AG08396 (cell line): ENCODE data around the gene SAMD3.
"Not testable (repeated sequence)": the region's sequence is repeated elsewhere in the genome, so short reads cannot be mapped to it uniquely, and the experiment has no call there.

ENCODE experiments used
- DNase-seq: peaks from one replicate; pipeline ENCODE4 v3.0.0; 2012; ENCODE audit warnings: low spot score, mixed read lengths

The SAMD3 gene, protein sequence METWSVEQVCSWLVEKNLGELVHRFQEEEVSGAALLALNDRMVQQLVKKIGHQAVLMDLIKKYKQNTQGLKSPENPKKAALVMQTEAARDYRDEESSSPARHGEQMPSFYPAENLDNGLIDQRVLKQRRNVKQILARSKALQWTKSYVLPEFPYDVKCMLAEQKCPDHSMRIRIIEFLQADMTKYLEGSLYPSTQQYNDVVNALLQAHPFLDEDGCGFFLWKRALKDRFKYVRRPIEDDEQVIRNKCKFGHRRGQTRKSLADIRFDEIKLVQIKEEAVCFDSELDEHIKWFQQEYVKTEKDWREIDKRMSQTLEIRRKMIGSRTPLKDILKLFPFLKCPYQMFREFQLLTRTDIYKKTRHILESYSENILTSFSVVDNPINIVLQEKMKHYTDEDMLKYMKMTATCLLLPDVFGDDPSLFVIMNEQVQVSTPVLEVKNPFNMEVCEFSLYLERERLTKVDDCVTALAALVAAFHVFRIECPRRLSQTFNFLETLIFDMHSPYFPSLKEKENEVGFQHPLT

DNA sequence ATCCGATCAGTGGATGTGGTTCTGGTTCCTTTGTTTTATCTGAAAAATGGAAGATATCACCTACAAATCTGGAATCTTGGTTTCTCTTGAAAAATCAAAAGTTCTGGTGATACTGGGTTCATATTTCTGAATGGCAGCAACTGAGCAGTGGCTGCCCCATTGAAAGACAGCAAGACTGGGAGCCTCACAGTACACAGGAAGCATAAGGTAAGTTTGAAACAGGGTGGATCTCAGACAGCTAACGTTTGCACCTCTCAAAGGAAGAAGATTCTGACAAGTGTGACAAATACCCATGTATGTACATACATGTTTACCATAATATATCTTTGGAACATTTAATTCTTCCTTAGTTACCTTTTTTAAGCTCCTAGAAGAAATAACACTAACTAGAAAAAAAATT is at the start of gene SAMD3:
Gene SAMD3, minus strand, starts transcription at position 177 of the 400 bp plus-strand sequence. CDS start 7,678 bp downstream, outside the sequence.
- DNase-seq, result no peak

DNA sequence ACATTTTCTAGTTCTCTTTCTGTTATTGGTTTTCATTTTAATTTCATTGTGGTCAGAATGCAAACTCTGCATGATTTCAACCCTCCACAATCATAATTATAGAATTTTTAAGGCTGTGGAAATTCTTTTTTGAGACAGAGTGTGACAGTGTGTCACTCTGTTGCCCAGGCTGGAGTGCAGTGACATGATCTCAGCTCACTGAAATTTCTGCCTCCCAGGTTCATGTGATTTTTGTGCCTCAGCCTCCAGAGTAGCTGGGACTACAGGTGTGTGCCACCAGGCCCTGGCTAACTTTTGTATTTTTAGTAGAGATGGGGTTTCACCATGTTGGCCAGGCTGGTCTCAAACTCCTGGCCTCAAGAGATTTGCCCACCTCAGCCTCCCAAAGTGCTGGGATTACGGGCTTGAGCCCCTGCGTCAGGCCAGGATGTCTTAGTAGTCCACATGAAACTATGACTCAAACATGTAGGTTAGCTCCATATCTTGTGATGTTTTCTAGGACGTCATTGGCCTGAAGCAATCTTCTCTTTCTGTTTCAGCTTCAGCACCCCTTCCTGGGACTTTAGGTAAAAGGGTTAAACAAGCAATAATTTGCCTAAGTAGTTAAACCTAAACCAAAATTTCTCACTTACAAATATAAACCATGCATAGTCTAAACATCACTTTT is 47.4 kb upstream of the SAMD3 start:
- no peak for DNase-seq

DNA sequence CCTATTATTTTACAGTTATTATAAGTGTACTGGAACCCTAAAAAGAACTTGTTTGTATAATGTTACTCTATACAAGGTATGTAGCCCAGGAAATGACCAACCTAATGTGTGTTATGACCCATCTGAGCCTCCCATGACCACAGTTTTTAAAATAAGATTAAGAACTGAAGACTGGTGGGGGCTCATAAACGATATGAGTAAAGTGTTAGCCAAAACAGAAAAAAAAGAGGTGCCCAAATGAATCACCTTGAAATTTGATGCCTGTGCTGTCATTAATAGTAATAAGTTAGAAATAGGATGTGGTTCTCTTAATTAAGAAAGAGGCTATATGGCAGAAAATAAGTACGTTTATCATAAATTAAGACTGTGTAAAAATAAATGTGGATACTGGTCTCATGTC is 42.8 kb upstream of the SAMD3 start:
- not testable (repeated sequence) for DNase-seq

GRCh38 chr6:130262008-130262407 is 39.3 kb upstream of the SAMD3 start:
- no peak for DNase-seq

DNA sequence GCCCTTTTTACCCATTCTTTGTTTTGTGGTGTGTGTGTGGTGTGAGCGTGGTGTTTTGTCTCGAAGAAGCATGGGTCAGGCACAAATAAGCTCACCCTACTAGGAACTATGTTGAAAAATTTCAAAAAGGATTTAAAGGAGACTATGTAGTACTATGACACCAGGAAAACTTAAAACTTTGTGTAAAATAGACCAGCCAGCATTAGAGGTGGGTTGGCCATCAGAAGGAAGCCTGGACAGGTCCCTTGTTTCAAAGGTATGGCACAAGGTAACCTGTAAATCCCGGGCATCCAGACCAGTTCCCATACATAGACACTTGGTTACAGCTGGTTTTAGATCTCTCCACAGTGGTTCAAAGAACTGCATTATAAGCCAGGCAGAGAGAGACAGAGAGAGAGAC is 38.8 kb upstream of the SAMD3 start:
- not testable (repeated sequence) for DNase-seq

- not testable (repeated sequence) for DNase-seq
These were observed 38.0 kb upstream of the SAMD3 start for GRCh38 chr6:130260614-130261241.

GRCh38 chr6:130260050-130260462 is 37.3 kb upstream of the SAMD3 start:
- not testable (repeated sequence) for DNase-seq

- no peak for DNase-seq
These were observed 36.8 kb upstream of the SAMD3 start for GRCh38 chr6:130259557-130259956.

DNA sequence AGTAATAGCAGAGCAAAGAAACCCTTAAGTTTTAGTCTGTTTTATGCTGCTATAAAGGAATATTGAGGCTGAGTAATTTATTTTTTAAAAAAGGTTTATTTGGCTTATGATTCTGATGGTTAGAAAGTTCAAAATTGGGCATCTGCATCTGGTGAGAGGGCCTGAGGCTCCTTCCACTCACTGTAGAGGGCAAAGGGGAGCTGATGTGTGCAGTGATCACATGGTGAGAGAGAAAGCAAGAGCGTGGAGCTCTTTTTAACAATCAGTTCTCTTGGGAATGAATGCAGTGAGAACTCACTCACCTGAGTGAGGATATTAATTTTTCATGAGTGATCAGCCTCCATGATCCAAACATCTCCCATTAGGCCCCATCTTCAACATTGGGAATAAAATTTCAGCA is 36.4 kb upstream of the SAMD3 start:
- no peak for DNase-seq

DNA sequence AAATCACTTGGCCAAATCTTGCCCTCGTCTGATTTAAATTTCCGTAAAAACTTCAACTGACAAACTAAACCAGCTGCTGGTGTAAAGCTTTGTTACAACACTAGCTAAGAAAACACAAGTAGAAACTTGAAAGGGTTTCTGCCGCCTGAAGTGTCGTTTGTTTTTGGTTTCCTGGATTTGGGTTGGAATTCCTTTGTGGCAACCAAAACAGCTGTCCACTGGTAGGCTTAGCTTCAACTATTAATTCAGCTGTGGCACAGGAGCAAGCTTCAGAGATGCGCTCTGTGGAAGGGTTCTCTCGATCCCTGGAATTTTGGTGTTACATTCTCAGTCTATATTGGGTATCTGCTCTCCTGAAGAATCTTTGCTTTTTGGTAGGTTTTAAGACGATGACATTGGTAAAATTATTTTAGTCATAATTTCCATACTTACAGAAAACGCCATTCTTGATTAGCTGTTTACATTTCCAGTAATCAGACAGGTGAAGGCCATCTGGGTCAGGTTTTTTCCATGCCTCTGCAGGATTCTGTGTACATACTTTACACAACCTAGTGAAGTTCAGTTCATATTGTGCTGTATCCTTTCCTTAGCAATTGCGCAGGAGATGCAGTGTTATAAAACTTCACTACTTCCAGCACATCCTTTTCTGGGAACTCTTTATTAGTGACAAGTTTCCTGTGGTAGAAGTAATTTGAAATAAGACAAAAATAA is 29.9 kb upstream of the SAMD3 start:
- DNase-seq, result no peak

DNA sequence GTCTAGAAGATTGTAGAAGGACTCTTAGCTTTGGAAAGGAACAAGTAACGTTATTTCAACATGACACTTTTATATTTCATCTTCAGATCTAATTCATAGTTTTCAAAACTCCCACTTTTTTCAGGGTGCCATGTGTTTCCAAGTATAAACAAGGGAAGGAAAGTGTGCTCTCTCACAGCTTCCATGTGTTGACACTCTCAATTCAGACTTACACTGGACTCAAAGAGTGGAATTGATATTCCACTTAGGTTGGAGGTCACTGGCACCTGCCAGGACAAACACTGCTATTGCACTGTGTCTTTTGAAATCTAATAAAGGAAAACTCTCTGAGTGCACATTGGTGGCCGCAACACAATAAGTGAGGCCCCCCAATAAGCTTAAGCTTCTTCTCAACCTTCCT is 22.5 kb upstream of the SAMD3 start:
- DNase-seq, result no peak

DNA sequence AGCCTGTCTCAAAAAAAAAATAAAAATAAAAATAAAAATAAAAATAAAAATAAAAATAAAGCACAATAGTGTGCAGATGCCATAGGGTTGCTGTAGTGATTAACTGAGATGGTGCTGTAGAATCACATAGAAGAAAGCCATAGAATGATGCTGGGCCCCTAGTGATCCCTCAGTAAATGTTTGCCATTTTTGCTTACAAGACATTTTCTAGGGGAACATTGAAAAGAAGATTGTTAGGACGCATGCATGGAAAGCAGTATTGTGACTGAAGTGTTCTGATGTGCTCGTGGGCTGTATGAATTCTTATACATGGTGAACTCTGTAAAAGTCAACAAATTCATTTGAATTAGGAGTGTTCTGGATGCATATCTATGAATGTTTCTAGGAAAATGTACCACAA is 22.0 kb upstream of the SAMD3 start:
- no peak for DNase-seq

DNA sequence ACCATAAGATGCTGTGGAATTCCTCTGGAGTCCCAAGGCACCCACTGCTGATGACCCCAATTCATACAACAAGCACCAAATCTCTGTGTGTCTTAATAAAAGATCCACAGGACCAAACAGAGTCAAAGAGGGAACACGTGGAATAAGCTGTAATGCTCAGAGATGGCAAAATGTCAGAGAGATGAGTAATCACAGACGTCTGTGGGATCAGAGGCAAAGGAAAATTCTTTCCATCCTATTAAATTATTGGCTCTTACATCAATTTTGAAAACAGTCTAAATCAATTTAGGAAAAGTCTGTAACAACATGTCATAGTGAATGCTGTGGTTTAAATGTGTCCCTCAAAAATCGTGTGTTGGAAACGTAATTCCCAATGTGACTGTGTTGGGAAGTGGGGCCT is 17.5 kb upstream of the SAMD3 start:
- DNase-seq, result peak; percentile 66

DNA sequence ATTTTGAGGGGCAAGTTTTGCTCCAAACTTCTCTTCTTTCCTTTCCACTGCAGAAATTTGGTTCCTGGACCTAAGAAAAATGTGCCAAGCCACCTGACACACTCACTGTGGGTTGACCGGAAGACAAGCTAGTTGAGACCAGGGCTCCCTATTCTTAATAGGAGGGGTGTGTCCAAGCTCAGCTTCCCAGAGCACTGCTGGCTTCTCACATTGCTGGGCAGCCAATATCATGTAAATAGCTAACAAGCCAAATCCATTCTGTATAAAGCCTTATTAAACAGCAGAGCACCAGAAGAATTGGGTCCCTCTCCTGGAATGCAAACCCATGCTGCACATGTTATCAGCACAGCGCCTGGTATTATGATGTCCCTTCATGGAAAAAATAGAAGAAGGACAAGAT is 17.0 kb upstream of the SAMD3 start:
- DNase-seq, result no peak

DNA sequence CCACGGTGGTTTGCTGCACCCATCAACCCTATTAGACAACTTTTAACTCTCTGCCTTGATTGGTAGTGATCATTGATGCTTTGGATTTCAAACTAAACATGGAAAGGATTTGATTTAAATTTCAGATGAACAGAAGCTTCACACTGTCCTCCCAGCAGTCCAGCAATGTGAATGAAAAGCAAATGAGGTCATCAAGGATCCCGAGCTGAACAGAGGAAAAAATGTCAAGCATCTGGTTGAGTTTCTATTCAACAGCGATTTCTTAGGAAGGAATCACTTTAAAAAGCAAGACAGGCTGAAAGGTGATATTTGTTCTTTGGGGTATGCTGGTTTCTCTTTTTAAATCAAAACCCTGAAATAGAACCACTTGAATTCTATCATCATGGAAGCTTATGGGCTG is 10.6 kb upstream of the SAMD3 start:
- peak; percentile 12 for DNase-seq

GRCh38 chr6:130230531-130230930 is 7.8 kb upstream of the SAMD3 start:
- not testable (repeated sequence) for DNase-seq

DNA sequence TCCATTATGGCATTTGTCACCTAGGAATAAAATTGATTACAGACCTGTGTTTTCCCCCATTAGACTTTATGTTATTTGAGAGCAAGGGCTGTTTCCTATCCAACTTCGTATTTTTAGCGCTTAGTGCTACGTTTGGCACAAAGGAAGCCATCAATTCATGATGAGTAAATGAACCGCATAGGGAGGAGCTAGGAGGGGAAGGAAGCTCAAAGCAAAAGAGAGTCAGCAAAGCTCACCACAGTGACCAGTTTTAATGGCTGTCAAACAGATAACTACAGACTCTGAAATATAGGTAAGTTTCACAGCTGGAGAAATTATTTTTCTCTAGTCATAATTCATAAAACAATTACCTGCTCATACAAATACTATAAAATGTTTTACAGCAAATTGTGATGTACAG is 6.9 kb upstream of the SAMD3 start:
- DNase-seq, result no peak

- DNase-seq, result no peak
These were observed 757 bp upstream of the SAMD3 start for GRCh38 chr6:130223508-130223907.

DNA sequence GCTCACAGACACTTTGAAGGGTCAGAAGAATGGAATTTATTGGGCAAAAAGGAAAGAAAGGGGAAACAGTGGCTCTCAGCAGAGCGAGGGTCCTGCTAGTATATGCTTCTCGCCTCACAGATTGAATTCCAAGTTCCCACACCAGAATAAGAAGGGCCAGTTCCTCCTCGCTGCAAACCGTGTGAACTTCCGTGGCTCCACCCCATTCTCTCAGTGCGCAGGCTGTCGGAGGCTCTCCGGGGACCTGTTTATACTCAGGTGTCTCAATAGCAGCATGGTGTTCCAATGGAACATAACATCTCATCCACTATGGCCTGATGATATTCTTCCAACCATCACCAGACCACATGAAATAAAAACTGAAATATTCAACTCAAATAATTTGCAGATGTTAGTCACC is 4.6 kb downstream of the SAMD3 start:
- DNase-seq, result no peak

- DNase-seq, result no peak
These were observed 6.1 kb downstream of the SAMD3 start for GRCh38 chr6:130216620-130217019.

DNA sequence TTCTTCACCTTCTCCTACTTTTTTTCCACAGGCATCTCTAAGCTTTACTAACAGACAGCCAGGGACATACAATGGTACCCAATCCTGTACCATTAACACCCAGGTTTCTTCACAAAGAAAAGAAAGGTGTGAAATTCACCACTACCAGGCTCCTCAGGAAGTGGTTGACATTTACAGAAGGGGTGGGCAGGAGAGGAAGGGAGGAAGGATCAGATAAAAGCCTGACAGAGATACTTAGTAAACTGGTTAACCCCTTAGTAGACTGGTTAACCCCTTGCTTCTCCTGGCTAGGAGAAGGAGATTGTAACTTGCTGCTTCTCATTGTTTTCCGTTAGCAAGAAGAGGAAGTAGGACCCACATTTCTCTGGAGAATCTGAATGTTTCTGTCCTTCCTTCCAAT is 7.2 kb downstream of the SAMD3 start:
- no peak for DNase-seq

DNA sequence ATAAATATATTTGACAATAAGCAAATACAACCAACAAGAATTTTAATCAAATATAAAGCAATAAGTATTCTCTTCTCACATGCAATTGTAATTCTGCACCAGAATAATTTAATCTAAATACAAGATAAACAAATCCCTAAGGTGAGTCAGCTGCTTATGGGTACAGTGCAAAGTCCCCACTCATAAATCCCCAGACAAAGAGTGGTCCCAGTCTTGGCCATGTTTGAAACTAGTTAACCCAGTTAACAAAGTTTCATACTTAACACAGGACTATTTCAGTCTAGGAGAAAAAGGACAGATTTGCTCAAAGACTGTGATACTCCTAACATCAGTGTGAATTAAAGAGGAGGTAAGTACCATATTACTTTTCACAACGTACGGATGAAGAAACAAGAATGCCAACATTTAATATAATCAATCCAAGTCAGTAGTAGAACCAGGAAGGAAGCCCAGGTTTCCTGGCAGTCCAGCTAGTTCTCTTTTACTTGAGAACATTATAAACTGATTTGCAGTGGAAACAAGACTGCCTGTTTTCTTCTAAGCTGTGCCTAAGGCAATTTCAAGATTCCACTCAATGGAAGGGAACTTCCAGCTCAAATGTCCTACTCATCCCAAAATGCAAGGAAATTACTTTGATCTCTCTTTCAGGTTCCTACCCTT is 10.4 kb downstream of the SAMD3 start:
- no peak for DNase-seq
